NCI-H128 (cell line): Measurements from ENCODE around the gene KCNG1.

Source experiments
- DNase-seq: peaks from one replicate; lab custom pipeline; 2025; ENCODE audit not compliant: unreplicated experiment; lab: John Stamatoyannopoulos, UW

KCNG1 gene

GRCh38 chr20:50957276-50957675, 65.6 kb downstream of the KCNG1 start:
- DNase-seq, result no peak

GRCh38 chr20:50953821-50954220, 69.1 kb downstream of the KCNG1 start:
- no peak for DNase-seq
